ENCODE measurements around the gene SRR.

GRCh38 chr17:2312736-2313135, 9.0 kb downstream of the SRR start:
- no peak for TF ChIP-seq ZNF274 (IDR thresholded peaks at IDR 0.05; ENCODE audit: low read depth, low read length)
- TF ChIP-seq SUZ12 (IDR thresholded peaks at IDR 0.05; ENCODE audit: extremely low read depth, insufficient read depth, insufficient read length) = no peak
- TF ChIP-seq YY1 (IDR thresholded peaks at IDR 0.05; ENCODE audit: insufficient read depth, insufficient read length) = no peak
